ENCODE data around the gene SLC35F2. TPM values are rescaled to one million over a fixed set of nuclear protein-coding genes. Genes with fewer than 3 reads are reported as not detected.

SLC35F2 gene
- total and polyA plus RNA-seq, 2 of the 8 experiments (the other 6 are each of a cell fraction or from before 2014, with no cell fraction given), result 15.1 to 29.7 TPM

- H2BK12ac ChIP-seq (ENCODE audit: low read depth, low read length), result no peak overlapping the region
- no peak overlapping the region for H2BK5ac ChIP-seq (ENCODE audit: low read depth, low read length)
- no peak overlapping the region for H3K4me2 ChIP-seq (ENCODE audit: insufficient read depth in 1 of 2, low read depth in 2 of 2, low read length in 2 of 2)
- H3K4ac ChIP-seq (replicated peaks; ENCODE audit: insufficient read length, low read depth, low read length), result no peak overlapping the region
- no peaks in the 10 kb centered on the region for H3K36me3 ChIP-seq (ENCODE audit: control insufficient read depth in 2 of 4, insufficient read depth in 4 of 4, low read length in 3 of 4)
- H2BK120ac ChIP-seq (replicated peaks; ENCODE audit: low read depth, low read length), result no peak overlapping the region
- H4K91ac ChIP-seq (replicated peaks; ENCODE audit: insufficient read length, low read length), result no peak overlapping the region
- no peak overlapping the region for H3K23ac ChIP-seq (ENCODE audit: insufficient read length)
- POLR2A ChIA-PET (ENCODE audit: partially characterized antibody), result no interaction called here
- no peak overlapping the region for H3K18ac ChIP-seq (ENCODE audit: extremely low read depth, low read length)
- WGBS, 2 experiments (ENCODE audit: extremely low coverage in 1 of 2, insufficient coverage in 1 of 2, insufficient read length in 1 of 2, insufficient replicate concordance in 2 of 2, low coverage in 1 of 2, low lambda C conversion rate in 2 of 2, missing lambda C conversion rate in 1 of 2), result 81% methylated on average over 3 of the region's 3 CpGs; no CpG with 5 or more reads in 1 of the 2 experiments
- H3K4me3 ChIP-seq (ENCODE audit: extremely low read depth in 1 of 4, insufficient read depth in 2 of 4, low read depth in 3 of 4, low read length in 4 of 4), result no peak overlapping the region
- no peak overlapping the region for H3K56ac ChIP-seq (replicated peaks; ENCODE audit: insufficient read length, low read depth, low read length)
- FAIRE-seq (no peak), DNase-seq (ENCODE audit: low read depth in 1 of 2, low spot score in 2 of 2) (no peak)
- no peaks in the 10 kb centered on the region for H3K23me2 ChIP-seq (ENCODE audit: low read depth, low read length)
- H3K79me2 ChIP-seq (ENCODE audit: control insufficient read depth in 1 of 2, insufficient read depth in 2 of 2, low read length in 2 of 2), result no peaks in the 10 kb centered on the region
- no peaks in the 10 kb centered on the region for H3K79me1 ChIP-seq (ENCODE audit: low read depth, low read length)
- no peaks in the 10 kb centered on the region for H3K4me1 ChIP-seq (replicated peaks in 1 of 4; ENCODE audit: control insufficient read depth in 3 of 4, insufficient read depth in 4 of 4, low read length in 3 of 4)
- no peak overlapping the region for H4K8ac ChIP-seq (ENCODE audit: extremely low read depth, insufficient read depth, low read length)
- H3K9me3 ChIP-seq (ENCODE audit: insufficient read depth in 2 of 2, low read depth in 1 of 2, low read length in 1 of 2), result no peaks in the 10 kb centered on the region
- H2BK15ac ChIP-seq (ENCODE audit: low read length), result no peak overlapping the region
- H2AK5ac ChIP-seq (ENCODE audit: low read depth, low read length), result no peak overlapping the region
- no peak overlapping the region for H3K27ac ChIP-seq (ENCODE audit: low read depth, low read length)
- no peak overlapping the region for H2AFZ ChIP-seq (ENCODE audit: low read length)
- no peak overlapping the region for H2BK20ac ChIP-seq (ENCODE audit: low read length)
- H3K27me3 ChIP-seq (replicated peaks in 1 of 4; ENCODE audit: control insufficient read depth in 3 of 4, extremely low read depth in 1 of 4, insufficient read depth in 3 of 4, low read length in 3 of 4), result no peaks in the 10 kb centered on the region
- CTCF ChIA-PET (ENCODE audit: partially characterized antibody), result interaction anchor here (1.0 to 2.2 kb wide), 4 partner anchors 9 to 55 kb away, joined by 3 to 7 read pairs (median 4); no protein-coding TSS in a partner anchor
- no peak overlapping the region for H3K14ac ChIP-seq (ENCODE audit: insufficient read length)
- no peak overlapping the region for H4K5ac ChIP-seq (ENCODE audit: insufficient read length, low read depth, low read length)
- no peaks in the 10 kb centered on the region for H4K20me1 ChIP-seq (replicated peaks in 1 of 2; ENCODE audit: control insufficient read depth in 1 of 2, insufficient read depth in 2 of 2, low read length in 2 of 2)
- no peak overlapping the region for H3K9ac ChIP-seq (replicated peaks in 1 of 4; ENCODE audit: extremely low read depth in 1 of 4, low read depth in 3 of 4, low read length in 3 of 4)
- TF ChIP-seq ATF2 (IDR thresholded peaks at IDR 0.05; ENCODE audit: low read length), result no peak
- no peak for TF ChIP-seq TBP (IDR thresholded peaks at IDR 0.05; ENCODE audit: low read depth, low read length)
- no peak for TF ChIP-seq SP2 (IDR thresholded peaks at IDR 0.05; ENCODE audit: low read length)
- no peak for TF ChIP-seq BRCA1 (IDR thresholded peaks at IDR 0.05; ENCODE audit: low read depth, low read length)
- TF ChIP-seq POLR2A (IDR thresholded peaks at IDR 0.05; ENCODE audit: control extremely low read depth in 1 of 2, low read depth in 2 of 2, low read length in 2 of 2), result no peak
These were observed 78.5 kb downstream of the SLC35F2 start for GRCh38 chr11:107780136-107780535.

Data from H1 (cell line).